Umbilical cord (tissue), 2 donors: ENCODE measurements around the gene DENND5B. TPM values are rescaled to one million over a fixed set of nuclear protein-coding genes. Genes with fewer than 3 reads are reported as not detected.
A peak's percentile ranks its signal among the peaks of the same experiment; 100 is the strongest.
"Not testable (repeated sequence)": the region's sequence is repeated elsewhere in the genome, so short reads cannot be mapped to it uniquely, and the experiment has no call there.

Experiments
- DNase-seq: peaks from one replicate; pipeline ENCODE4 v3.0.0-alpha.2; 2015; ENCODE audit warnings: low spot score
- total RNA-seq: library from RNA; depleted of rRNA; stranded (reverse); fragments of >200 nt; gene quantifications from one replicate; pipeline ENCODE4 v1.2.3, GENCODE V29; 2014; ENCODE audit warnings: low replicate concordance; ENCODE audit not compliant: insufficient read depth

Gene DENND5B
- total RNA-seq, 1 donor from 2014 or later = 26.2 TPM

GRCh38 chr12:31557707-31558106 lies 33.2 kb downstream of the DENND5B start:
- DNase-seq = no peak

- not testable (repeated sequence) for DNase-seq
Measured at GRCh38 chr12:31555466-31555865, 35.5 kb downstream of the DENND5B start.

- not testable (repeated sequence) for DNase-seq
Measured at GRCh38 chr12:31550590-31550989, 40.3 kb downstream of the DENND5B start.

GRCh38 chr12:31536672-31537071 lies 54.3 kb downstream of the DENND5B start:
- peak; percentile 12 for DNase-seq

- no peak for DNase-seq
Measured at GRCh38 chr12:31533470-31533869, 57.5 kb downstream of the DENND5B start.

- DNase-seq = no peak
Measured at GRCh38 chr12:31531893-31532292, 59.0 kb downstream of the DENND5B start.

- DNase-seq = no peak
Measured at GRCh38 chr12:31528095-31528494, 62.8 kb downstream of the DENND5B start.

GRCh38 chr12:31527083-31527482 lies 63.9 kb downstream of the DENND5B start:
- peak; percentile 28 for DNase-seq

- no peak for DNase-seq
Measured at GRCh38 chr12:31526158-31526546, 64.8 kb downstream of the DENND5B start.

GRCh38 chr12:31525496-31526157 lies 65.3 kb downstream of the DENND5B start:
- no peak for DNase-seq

- no peak for DNase-seq
Measured at GRCh38 chr12:31524791-31525495, 66.0 kb downstream of the DENND5B start.

- no peak for DNase-seq
Measured at GRCh38 chr12:31523306-31523705, 67.6 kb downstream of the DENND5B start.

- DNase-seq = no peak
Measured at GRCh38 chr12:31522607-31523006, 68.3 kb downstream of the DENND5B start.

- no peak for DNase-seq
Measured at GRCh38 chr12:31521964-31522363, 69.0 kb downstream of the DENND5B start.

- peak; percentile 14 for DNase-seq
Measured at GRCh38 chr12:31519511-31519910, 71.4 kb downstream of the DENND5B start.

GRCh38 chr12:31518680-31519227 lies 72.2 kb downstream of the DENND5B start:
- peak; percentile 91 for DNase-seq

- peak; percentile 38 for DNase-seq
Measured at GRCh38 chr12:31517994-31518393, 72.9 kb downstream of the DENND5B start.

- no peak for DNase-seq
Measured at GRCh38 chr12:31516702-31517101, 74.2 kb downstream of the DENND5B start.

GRCh38 chr12:31514912-31515311 lies 76.0 kb downstream of the DENND5B start:
- DNase-seq = no peak

- no peak for DNase-seq
Measured at GRCh38 chr12:31510034-31510433, 80.9 kb downstream of the DENND5B start.

- no peak for DNase-seq
Measured at GRCh38 chr12:31508436-31509150, 82.3 kb downstream of the DENND5B start.

- DNase-seq = no peak
Measured at GRCh38 chr12:31507966-31508365, 83.0 kb downstream of the DENND5B start.
